GM19023 (cell line): ENCODE results near the gene SLC47A1.
"Not testable (repeated sequence)": the region's sequence is repeated elsewhere in the genome, so short reads cannot be mapped to it uniquely, and the experiment has no call there.

Source experiments
- ATAC-seq: cut with Tn5 transposase; IDR thresholded peaks from one replicate; pipeline ENCODE4 v1.9.1; 2021; ENCODE audit warnings: mild to moderate bottlenecking, moderate library complexity; ENCODE audit not compliant: unreplicated experiment

The SLC47A1 gene

GRCh38 chr17:19553036-19553435, 19.4 kb downstream of the SLC47A1 start:
- ATAC-seq: no peak

- no peak for ATAC-seq
Measured at GRCh38 chr17:19554393-19554792, 20.7 kb downstream of the SLC47A1 start.

- no peak for ATAC-seq
Measured at GRCh38 chr17:19555746-19556145, 22.1 kb downstream of the SLC47A1 start.

- ATAC-seq: no peak
Measured at GRCh38 chr17:19558946-19559345, 25.3 kb downstream of the SLC47A1 start.

- no peak for ATAC-seq
Measured at GRCh38 chr17:19561697-19562318, 28.2 kb downstream of the SLC47A1 start.

GRCh38 chr17:19565817-19566575, 32.3 kb downstream of the SLC47A1 start:
- ATAC-seq: no peak

- ATAC-seq: no peak
Measured at GRCh38 chr17:19567216-19568015, 33.8 kb downstream of the SLC47A1 start.

- ATAC-seq: no peak
Measured at GRCh38 chr17:19568016-19568350, 34.3 kb downstream of the SLC47A1 start.

GRCh38 chr17:19569785-19570543, 36.3 kb downstream of the SLC47A1 start:
- ATAC-seq: no peak

GRCh38 chr17:19570544-19571062, 36.9 kb downstream of the SLC47A1 start:
- no peak for ATAC-seq

- no peak for ATAC-seq
Measured at GRCh38 chr17:19573075-19573474, 39.4 kb downstream of the SLC47A1 start.

- no peak for ATAC-seq
Measured at GRCh38 chr17:19574956-19575355, 41.3 kb downstream of the SLC47A1 start.

- ATAC-seq: no peak
Measured at GRCh38 chr17:19578545-19578944, 44.9 kb downstream of the SLC47A1 start.

GRCh38 chr17:19579192-19579761, 45.6 kb downstream of the SLC47A1 start:
- no peak for ATAC-seq

GRCh38 chr17:19579867-19580565, 46.4 kb downstream of the SLC47A1 start:
- no peak for ATAC-seq

- not testable (repeated sequence) for ATAC-seq
Measured at GRCh38 chr17:19580566-19580920, 46.9 kb downstream of the SLC47A1 start.

- ATAC-seq: not testable (repeated sequence)
Measured at GRCh38 chr17:19582152-19582551, 48.5 kb downstream of the SLC47A1 start.

- no peak for ATAC-seq
Measured at GRCh38 chr17:19583871-19584270, 50.2 kb downstream of the SLC47A1 start.

- no peak for ATAC-seq
Measured at GRCh38 chr17:19590451-19590850, 56.8 kb downstream of the SLC47A1 start.
